Measurements from ENCODE around the gene RCOR1. TPM values are rescaled to one million over a fixed set of nuclear protein-coding genes. Genes with fewer than 3 reads are reported as not detected.
A peak's percentile ranks its signal among the peaks of the same experiment; 100 is the strongest.

Gene RCOR1
- polyA plus RNA-seq, 2 of the 4 experiments (the other 2 are of a cell fraction): 17.7 to 24.7 TPM

GRCh38 chr14:102545461-102546265 is 46.8 kb upstream of the RCOR1 start:
- H3K4me3 ChIP-seq: no peak overlapping the region
- FAIRE-seq: no peak
- TF ChIP-seq USF2 (IDR thresholded peaks at IDR 0.05) (no peak), ZC3H11A (IDR thresholded peaks at IDR 0.05) (no peak), HMGXB4 (CRISPR knock-in tag; IDR thresholded peaks at IDR 0.05; ENCODE audit: borderline replicate concordance) (no peak), MAZ (IDR thresholded peaks at IDR 0.05; ENCODE audit: borderline replicate concordance, low read depth, low read length) (no peak), KDM1A (IDR thresholded peaks at IDR 0.05; ENCODE audit: low read depth) (no peak), HOXB5 (CRISPR knock-in tag; IDR thresholded peaks at IDR 0.05) (no peak), EHMT2 (IDR thresholded peaks at IDR 0.05; ENCODE audit: low read depth) (no peak), KDM5A (IDR thresholded peaks at IDR 0.05) (no peak), EP300 (IDR thresholded peaks at IDR 0.05) (no peak), FOSB (CRISPR knock-in tag; IDR thresholded peaks at IDR 0.05) (no peak), JUNB (IDR thresholded peaks at IDR 0.05) (no peak), JUN (IDR thresholded peaks at IDR 0.05) (no peak), PHF8 (IDR thresholded peaks at IDR 0.05; ENCODE audit: borderline replicate concordance, low read depth) (no peak), HDAC2 (IDR thresholded peaks at IDR 0.05) (no peak), ATOH8 (CRISPR knock-in tag; IDR thresholded peaks at IDR 0.05; ENCODE audit: low read depth) (no peak)
- TF ChIP-seq, protein P1, sequence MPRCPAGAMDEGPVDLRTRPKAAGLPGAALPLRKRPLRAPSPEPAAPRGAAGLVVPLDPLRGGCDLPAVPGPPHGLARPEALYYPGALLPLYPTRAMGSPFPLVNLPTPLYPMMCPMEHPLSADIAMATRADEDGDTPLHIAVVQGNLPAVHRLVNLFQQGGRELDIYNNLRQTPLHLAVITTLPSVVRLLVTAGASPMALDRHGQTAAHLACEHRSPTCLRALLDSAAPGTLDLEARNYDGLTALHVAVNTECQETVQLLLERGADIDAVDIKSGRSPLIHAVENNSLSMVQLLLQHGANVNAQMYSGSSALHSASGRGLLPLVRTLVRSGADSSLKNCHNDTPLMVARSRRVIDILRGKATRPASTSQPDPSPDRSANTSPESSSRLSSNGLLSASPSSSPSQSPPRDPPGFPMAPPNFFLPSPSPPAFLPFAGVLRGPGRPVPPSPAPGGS (IDR thresholded peaks at IDR 0.05): no peak
- TF ChIP-seq, protein P2, sequence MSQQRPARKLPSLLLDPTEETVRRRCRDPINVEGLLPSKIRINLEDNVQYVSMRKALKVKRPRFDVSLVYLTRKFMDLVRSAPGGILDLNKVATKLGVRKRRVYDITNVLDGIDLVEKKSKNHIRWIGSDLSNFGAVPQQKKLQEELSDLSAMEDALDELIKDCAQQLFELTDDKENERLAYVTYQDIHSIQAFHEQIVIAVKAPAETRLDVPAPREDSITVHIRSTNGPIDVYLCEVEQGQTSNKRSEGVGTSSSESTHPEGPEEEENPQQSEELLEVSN (IDR thresholded peaks at IDR 0.05; ENCODE audit: borderline replicate concordance, low read depth): no peak
- DNase-seq (ENCODE audit: low read depth in 1 of 2, low spot score in 1 of 2): no peak
- CTCF ChIA-PET: no interaction called here
- H3K4me1 ChIP-seq: peaks cover 24% of the 10 kb centered on the region; the same call in 2 of the 3 replicates
- no peak overlapping the region for H3K4me2 ChIP-seq
- WGBS (ENCODE audit: missing lambda C conversion rate): 77% methylated on average over 26 of the region's 29 CpGs
- H3K9me3 ChIP-seq: no peaks in the 10 kb centered on the region
- peak; percentile 24 to 54; a peak in 5 of 6 replicates for ATAC-seq
- peak overlapping the region in 1 of 2 experiments; percentile 53; a peak in 3 of 6 replicates for H3K27ac ChIP-seq
- POLR2A ChIA-PET: interaction anchor here (0.7 kb wide), 1 partner anchor 150 kb away, joined by 4 read pairs; no protein-coding TSS in a partner anchor

GRCh38 chr14:102548616-102549240 is 43.7 kb upstream of the RCOR1 start:
- CTCF ChIA-PET: interaction anchor here (1.8 kb wide), 1 partner anchor 24 kb away, joined by 7 read pairs; no protein-coding TSS in a partner anchor
- no peaks in the 10 kb centered on the region for H3K9me3 ChIP-seq
- WGBS (ENCODE audit: missing lambda C conversion rate): 32% methylated on average over 3 of the region's 3 CpGs
- FAIRE-seq (no peak), DNase-seq (ENCODE audit: low read depth in 1 of 2, low spot score in 1 of 2) (no peak), ATAC-seq (no peak)
- POLR2A ChIA-PET: interaction anchor here (0.7 kb wide), 1 partner anchor 21 kb away, joined by 3 read pairs; no protein-coding TSS in a partner anchor
- H3K27ac ChIP-seq: no peak overlapping the region
- H3K4me2 ChIP-seq: no peak overlapping the region
- H3K4me1 ChIP-seq: peaks cover 30% of the 10 kb centered on the region
- H3K4me3 ChIP-seq: no peak overlapping the region
- TF ChIP-seq RNF2 (IDR thresholded peaks at IDR 0.05; ENCODE audit: borderline replicate concordance, low read depth) (no peak), NFE2L2 (conservative IDR thresholded peaks at IDR 0.05; ENCODE audit: low read length) (no peak), HOXB13 (CRISPR knock-in tag; IDR thresholded peaks at IDR 0.05; ENCODE audit: low read depth) (no peak), CTCF (IDR thresholded peaks at IDR 0.05) (no peak), ZSCAN20 (CRISPR knock-in tag; IDR thresholded peaks at IDR 0.05) (no peak), HOXA7 (CRISPR knock-in tag; IDR thresholded peaks at IDR 0.05) (no peak), EHMT2 (IDR thresholded peaks at IDR 0.05; ENCODE audit: low read depth) (no peak), BHLHE40 (IDR thresholded peaks at IDR 0.05; ENCODE audit: low read depth, low read length) (no peak), MAZ (IDR thresholded peaks at IDR 0.05; ENCODE audit: borderline replicate concordance, low read depth, low read length) (no peak), NPAS2 (CRISPR knock-in tag; IDR thresholded peaks at IDR 0.05; ENCODE audit: borderline replicate concordance) (no peak), KDM1A (IDR thresholded peaks at IDR 0.05; ENCODE audit: low read depth) (no peak), HES2 (IDR thresholded peaks at IDR 0.05) (no peak), ZC3H11A (IDR thresholded peaks at IDR 0.05) (no peak), FOSB (CRISPR knock-in tag; IDR thresholded peaks at IDR 0.05) (no peak), FOSL2 (IDR thresholded peaks at IDR 0.05) (no peak), FOSL2 (CRISPR knock-in tag; IDR thresholded peaks at IDR 0.05) (no peak)

Data from A549 (cell line).